NCI-H2171 treated with DMSO at 0.1 percent for 48 hours (cell line): ENCODE results near the gene PNMA3.
"Not testable (repeated sequence)": the region's sequence is repeated elsewhere in the genome, so short reads cannot be mapped to it uniquely, and the experiment has no call there.

Source experiments
- DNase-seq: peaks from one replicate; lab custom pipeline; 2025; lab: John Stamatoyannopoulos, UW

PNMA3 gene, protein sequence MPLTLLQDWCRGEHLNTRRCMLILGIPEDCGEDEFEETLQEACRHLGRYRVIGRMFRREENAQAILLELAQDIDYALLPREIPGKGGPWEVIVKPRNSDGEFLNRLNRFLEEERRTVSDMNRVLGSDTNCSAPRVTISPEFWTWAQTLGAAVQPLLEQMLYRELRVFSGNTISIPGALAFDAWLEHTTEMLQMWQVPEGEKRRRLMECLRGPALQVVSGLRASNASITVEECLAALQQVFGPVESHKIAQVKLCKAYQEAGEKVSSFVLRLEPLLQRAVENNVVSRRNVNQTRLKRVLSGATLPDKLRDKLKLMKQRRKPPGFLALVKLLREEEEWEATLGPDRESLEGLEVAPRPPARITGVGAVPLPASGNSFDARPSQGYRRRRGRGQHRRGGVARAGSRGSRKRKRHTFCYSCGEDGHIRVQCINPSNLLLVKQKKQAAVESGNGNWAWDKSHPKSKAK

GRCh38 chrX:153055871-153056749 lies at the start of gene PNMA3:
TSS of gene PNMA3 (plus strand) at chrX:153056470. CDS start at chrX:153057056, 586 bp downstream.
- no peak for DNase-seq

DNA sequence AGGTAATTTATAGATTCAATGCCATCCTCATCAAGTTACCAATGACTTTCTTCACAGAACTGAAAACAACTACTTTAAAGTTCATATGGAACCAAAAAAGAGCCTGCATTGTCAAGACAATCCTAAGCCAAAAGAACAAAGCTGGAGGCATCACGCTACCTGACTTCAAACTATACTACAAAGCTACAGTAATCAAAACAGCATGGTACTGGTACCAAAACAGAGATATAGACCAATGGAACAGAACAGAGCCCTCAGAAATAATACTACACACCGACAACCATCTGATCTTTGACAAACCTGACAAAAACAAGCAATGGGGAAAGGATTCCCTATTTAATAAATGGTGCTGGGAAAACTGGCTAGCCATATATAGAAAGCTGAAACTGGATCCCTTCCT lies 39.1 kb upstream of the PNMA3 start:
- DNase-seq, result not testable (repeated sequence)

GRCh38 chrX:153019166-153019565 lies 37.1 kb upstream of the PNMA3 start:
- DNase-seq, result no peak

DNA sequence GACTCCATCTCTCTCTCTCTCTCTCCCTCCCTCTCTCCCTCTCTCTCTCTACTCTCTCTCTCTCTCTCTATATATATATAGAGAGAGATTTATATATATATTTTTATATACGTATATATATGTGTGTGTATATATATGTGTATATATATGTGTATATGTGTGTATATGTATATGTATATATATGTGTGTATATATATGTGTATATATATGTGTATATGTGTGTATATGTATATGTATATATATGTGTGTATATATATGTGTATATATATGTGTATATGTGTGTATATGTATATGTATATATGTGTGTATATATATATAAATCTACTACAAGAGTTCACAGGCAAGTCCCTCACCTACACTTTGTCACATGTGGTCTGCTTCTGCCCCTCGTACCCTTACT lies 29.8 kb upstream of the PNMA3 start:
- not testable (repeated sequence) for DNase-seq

DNA sequence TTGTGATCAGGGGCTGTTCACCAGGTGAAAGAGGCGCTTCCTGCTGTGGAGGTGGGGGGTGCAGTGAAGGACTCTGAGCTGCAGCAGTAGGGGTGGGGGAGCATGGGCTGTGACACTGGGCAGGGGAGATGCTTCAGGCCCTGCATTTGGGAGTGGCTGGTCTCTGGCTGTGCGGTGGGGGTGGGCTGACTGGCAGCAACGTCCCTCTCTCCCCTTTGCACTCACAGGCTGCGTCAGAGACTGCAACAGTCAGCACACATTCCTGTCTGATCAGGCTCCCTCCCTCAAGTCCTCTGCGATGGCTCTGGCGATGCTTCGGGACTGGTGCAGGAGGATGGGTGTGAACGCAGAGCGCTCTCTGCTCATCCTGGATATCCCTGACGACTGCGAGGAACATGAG lies 27.8 kb upstream of the PNMA3 start:
- not testable (repeated sequence) for DNase-seq

- DNase-seq, result no peak
Measured at GRCh38 chrX:153029162-153029561, 27.1 kb upstream of the PNMA3 start.

DNA sequence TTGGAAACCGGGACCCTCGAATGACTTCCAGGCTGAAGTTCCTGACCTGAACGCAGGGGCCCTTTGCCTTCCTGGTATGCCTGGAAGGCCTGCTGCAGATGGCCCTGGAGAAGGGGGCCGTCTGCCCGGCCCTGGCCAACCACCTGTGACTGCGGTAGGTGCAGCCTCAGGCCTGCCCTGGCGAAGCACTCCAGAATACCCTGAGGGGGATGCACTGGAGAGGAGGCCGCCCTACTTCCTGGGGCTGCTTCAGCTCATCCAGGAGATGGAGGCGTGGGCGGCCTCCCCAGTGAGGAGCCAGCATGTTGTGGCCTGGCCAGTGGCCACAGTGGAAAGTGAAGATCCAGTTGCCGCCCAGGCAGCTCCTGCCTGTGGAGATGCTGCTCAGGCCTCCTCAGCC lies 26.4 kb upstream of the PNMA3 start:
- DNase-seq, result no peak

DNA sequence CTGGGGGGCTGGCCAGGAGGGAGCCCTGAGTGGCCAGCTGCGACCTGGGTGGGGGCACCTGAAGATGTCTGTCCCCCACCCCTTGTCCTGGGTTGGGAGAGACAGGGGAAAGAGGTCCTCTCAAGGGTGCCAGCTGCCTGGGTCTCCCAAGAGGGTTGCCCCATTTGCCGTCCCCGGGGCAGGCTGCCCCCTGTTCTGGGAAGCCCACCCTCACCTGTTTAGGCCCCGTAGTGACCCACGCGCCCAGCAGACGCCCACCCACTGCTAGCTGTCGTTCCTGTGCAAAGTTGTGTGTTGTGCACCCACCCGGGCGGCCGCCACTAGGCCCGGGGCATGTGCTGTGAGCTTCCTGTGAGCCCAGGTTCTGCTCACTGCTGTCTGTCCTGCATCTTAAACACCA lies 25.5 kb upstream of the PNMA3 start:
- no peak for DNase-seq

- DNase-seq, result peak; percentile 2
Measured at GRCh38 chrX:153032397-153033118, 23.7 kb upstream of the PNMA3 start.

DNA sequence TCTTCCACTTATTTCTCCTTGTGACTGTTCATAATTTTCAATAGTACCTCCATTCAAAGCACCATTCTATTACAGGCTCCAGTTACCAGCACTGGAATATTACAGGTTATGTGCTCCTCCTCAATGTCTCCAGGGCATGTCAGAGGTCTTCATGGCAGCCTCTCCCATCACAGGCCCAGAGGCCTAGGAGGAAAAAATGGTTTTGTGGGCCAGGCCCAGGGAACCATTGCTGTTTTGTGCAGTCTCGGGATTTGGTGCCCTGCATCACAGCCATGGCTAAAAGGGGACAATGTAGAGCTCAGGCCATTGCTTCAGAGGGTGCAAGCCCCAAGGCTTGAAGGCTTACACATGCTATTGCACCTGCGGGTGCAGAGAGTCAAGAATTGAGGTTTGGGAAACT lies 7.2 kb upstream of the PNMA3 start:
- no peak for DNase-seq

GRCh38 chrX:153052534-153052933 lies 3.7 kb upstream of the PNMA3 start:
- no peak for DNase-seq

DNA sequence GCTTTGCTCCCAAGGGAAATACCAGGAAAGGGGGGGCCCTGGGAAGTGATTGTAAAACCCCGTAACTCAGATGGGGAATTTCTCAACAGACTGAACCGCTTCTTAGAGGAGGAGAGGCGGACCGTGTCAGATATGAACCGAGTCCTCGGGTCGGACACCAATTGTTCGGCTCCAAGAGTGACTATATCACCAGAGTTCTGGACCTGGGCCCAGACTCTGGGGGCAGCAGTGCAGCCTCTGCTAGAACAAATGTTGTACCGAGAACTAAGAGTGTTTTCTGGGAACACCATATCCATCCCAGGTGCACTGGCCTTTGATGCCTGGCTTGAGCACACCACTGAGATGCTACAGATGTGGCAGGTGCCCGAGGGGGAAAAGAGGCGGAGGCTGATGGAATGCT lies 1.0 kb downstream of the PNMA3 start:
- DNase-seq, result no peak

DNA sequence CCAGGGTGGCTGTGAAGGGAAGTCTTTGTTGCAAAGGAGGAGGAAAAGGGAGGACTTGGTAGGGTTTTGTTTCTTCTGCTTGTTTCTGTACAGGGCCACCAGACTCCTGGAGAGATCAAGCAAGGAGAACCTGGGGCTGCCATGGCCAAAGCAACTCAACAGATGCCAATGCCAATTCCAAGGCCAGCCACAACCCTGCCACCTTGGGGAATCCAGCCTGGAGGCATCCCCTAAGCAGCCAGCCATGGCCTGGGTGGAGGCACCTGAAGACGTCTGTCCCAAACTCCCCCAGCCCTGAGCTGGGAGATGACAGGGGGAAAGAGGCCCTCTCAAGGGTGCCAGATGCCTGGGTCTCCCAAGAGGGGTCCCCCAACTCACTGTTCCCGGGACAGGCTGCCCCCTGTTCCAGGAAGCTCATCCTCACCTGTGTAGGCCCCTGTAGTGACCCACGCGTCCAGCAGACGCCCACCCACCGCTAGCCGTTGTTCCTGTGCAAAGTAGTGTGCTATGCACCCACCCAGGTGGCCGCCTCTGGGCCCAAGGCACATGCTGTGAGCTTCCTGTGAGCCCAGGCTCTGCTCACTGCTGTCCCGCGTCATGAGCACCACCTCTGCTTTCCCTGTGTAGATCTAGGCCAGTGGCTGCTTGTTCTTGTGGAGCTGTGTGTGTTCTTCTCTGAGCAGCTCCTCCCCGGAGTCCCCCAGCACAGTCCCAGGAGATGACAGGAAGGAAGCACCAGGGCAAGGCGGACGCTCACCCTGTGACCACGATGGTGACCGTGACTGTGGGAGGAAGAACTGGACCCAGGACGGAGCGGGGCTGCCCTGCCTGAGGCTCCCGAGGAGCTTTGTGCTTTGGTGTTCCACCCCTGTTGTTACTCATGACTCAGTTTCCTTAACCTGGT lies 3.2 kb downstream of the PNMA3 start:
- DNase-seq, result no peak

GRCh38 chrX:153060095-153060445 lies 3.8 kb downstream of the PNMA3 start:
- no peak for DNase-seq

DNA sequence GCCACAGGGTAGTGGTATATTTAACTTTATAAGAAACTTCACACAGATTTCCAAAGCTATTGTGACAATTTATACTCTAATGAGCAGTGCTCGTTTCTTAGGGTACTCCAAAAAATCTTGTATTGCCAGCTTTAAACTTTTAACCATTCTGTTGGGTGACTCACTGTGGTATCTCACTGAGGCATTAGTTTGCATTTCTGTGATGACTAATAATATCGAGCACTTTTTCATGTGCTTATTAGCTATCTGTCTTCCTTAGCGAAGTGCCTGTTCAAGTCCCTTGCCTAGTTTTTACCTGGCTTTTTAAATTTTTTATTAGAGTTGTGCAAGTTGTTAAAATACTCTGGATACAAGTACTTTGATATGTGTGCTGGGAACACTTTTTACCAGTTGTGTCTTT lies 5.5 kb downstream of the PNMA3 start:
- DNase-seq, result no peak

GRCh38 chrX:153063315-153063714 lies 7.0 kb downstream of the PNMA3 start:
- DNase-seq, result no peak

- DNase-seq, result no peak
Measured at GRCh38 chrX:153064061-153064460, 7.8 kb downstream of the PNMA3 start.

DNA sequence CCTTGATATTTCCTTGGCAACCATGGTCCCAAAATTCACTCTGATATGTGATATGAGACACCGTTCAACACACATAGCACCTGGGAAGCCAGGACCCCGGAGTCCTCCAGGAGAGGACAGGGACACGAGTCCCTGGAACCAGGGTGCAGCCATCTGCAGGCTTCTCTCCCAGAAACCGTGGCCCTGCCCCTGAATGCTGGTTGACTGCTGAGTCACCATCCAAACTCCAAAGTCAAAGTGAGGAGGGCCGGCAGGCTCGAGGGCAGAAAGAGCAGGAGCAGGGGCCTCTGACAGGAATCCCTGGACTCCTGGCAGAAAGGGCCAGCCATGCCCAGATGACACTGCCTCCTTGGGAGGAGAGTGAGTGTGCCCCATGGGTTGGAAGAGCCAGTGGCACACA lies 9.1 kb downstream of the PNMA3 start:
- DNase-seq, result no peak

- DNase-seq, result not testable (repeated sequence)
Measured at GRCh38 chrX:153066402-153066801, 10.1 kb downstream of the PNMA3 start.

GRCh38 chrX:153071909-153072583 lies 15.8 kb downstream of the PNMA3 start, which contains the start of gene PNMA6A:
TSS of gene PNMA6A (plus strand) at chrX:153072454. CDS start at chrX:153073063, 609 bp downstream.
- DNase-seq, result not testable (repeated sequence)

GRCh38 chrX:153073331-153073730 lies 17.1 kb downstream of the PNMA3 start:
- not testable (repeated sequence) for DNase-seq
